ENCODE measurements around the gene NR3C2. TPM values are rescaled to one million over a fixed set of nuclear protein-coding genes. Genes with fewer than 3 reads are reported as not detected.

The NR3C2 gene
- total RNA-seq, 2 experiments from 2014 or later: 6.1 to 6.4 TPM

DNA sequence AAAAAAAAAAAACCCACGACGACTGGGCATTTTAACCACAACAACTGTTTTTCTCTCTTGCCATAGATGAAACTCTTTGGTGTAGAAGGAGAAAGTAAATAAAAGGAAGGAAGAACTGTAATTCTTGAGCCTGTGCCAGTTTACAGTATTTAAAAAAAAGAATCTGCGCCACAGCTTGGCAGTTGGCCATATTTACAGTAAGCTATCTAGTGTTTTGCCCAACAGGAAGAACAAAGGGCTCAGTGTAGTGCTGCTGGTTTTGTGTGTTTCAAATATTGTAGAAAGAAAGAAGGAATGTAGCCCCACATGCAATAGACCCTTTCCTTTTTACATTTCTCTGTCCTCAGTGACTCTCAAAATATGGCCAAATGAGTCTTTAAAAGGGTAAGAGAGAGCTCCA is 66.1 kb downstream of the NR3C2 start:
- Mint-ChIP-seq H3K27ac (peak overlapping the region; percentile 81), H3K4me1 (ENCODE audit: low read depth) (peaks cover 33% of the 10 kb centered on the region), H3K4me3 (peak overlapping the region; percentile 42), H3K36me3 (ENCODE audit: low read depth) (no peaks in the 10 kb centered on the region), H3K27me3 (no peaks in the 10 kb centered on the region), H3K9me3 (peaks cover 3% of the 10 kb centered on the region)
- TF ChIP-seq, protein P1, sequence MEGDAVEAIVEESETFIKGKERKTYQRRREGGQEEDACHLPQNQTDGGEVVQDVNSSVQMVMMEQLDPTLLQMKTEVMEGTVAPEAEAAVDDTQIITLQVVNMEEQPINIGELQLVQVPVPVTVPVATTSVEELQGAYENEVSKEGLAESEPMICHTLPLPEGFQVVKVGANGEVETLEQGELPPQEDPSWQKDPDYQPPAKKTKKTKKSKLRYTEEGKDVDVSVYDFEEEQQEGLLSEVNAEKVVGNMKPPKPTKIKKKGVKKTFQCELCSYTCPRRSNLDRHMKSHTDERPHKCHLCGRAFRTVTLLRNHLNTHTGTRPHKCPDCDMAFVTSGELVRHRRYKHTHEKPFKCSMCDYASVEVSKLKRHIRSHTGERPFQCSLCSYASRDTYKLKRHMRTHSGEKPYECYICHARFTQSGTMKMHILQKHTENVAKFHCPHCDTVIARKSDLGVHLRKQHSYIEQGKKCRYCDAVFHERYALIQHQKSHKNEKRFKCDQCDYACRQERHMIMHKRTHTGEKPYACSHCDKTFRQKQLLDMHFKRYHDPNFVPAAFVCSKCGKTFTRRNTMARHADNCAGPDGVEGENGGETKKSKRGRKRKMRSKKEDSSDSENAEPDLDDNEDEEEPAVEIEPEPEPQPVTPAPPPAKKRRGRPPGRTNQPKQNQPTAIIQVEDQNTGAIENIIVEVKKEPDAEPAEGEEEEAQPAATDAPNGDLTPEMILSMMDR (IDR thresholded peaks at IDR 0.05): no peak
- POLR2A ChIA-PET: no interaction called here
- DNase-seq: peak; percentile 56
- ATAC-seq: peak; percentile 55
- intact Hi-C loops (cut with micrococcal nuclease): loop anchor here (10.0 kb wide), 1 partner anchor 69 kb away; the partner anchor contains the start of gene NR3C2
- CTCF ChIA-PET: interaction anchor here (0.8 to 1.3 kb wide), 3 partner anchors 11 to 21 kb away, joined by 3 to 4 read pairs (median 3); no protein-coding TSS in a partner anchor

GRCh38 chr4:148375584-148375983 is 66.6 kb downstream of the NR3C2 start:
- Mint-ChIP-seq H3K27me3 (no peaks in the 10 kb centered on the region), H3K4me1 (ENCODE audit: low read depth) (peaks cover 33% of the 10 kb centered on the region), H3K27ac (peak overlapping the region; percentile 81), H3K9me3 (peaks cover 3% of the 10 kb centered on the region), H3K4me3 (peak overlapping the region; percentile 42), H3K36me3 (ENCODE audit: low read depth) (no peaks in the 10 kb centered on the region)
- no peak for ATAC-seq
- CTCF ChIA-PET: interaction anchor here (1.2 kb wide), 1 partner anchor 10 kb away, joined by 3 read pairs; no protein-coding TSS in a partner anchor
- no peak for DNase-seq
- POLR2A ChIA-PET: no interaction called here
- intact Hi-C loops (cut with micrococcal nuclease): loop anchor here (10.0 kb wide), 1 partner anchor 69 kb away; the partner anchor contains the start of gene NR3C2
- TF ChIP-seq, protein P1 (IDR thresholded peaks at IDR 0.05): no peak

DNA sequence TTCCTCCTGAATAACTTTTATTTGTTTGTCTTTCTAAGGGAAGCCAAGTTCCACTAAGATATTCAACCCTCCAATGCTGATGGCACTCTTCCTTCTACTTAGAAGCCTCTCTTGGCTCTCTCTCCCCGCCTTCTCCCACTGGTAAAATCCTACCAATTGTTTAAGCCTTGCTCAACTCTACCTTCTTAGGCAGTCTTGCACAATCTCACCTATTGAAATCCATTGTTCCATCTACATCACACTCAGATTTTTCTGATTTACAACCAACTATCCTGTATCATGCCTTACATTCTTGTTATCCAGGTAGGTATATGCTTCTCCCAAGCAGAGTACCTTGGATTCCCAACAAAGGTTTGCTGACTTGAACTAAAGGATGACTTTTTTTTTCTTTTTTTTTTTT is 69.1 kb downstream of the NR3C2 start:
- Mint-ChIP-seq H3K9me3 (no peaks in the 10 kb centered on the region), H3K27me3 (no peaks in the 10 kb centered on the region), H3K36me3 (ENCODE audit: low read depth) (no peaks in the 10 kb centered on the region), H3K27ac (no peak overlapping the region), H3K4me3 (no peak overlapping the region), H3K4me1 (ENCODE audit: low read depth) (peaks cover 36% of the 10 kb centered on the region)
- ATAC-seq (no peak), DNase-seq (no peak)
- TF ChIP-seq, protein P1 (IDR thresholded peaks at IDR 0.05): no peak
- intact Hi-C loops (cut with micrococcal nuclease): loop anchor here (10.0 kb wide), 1 partner anchor 72 kb away; the partner anchor contains the start of gene NR3C2
- POLR2A ChIA-PET: no interaction called here
- CTCF ChIA-PET: no interaction called here

- intact Hi-C loops (cut with micrococcal nuclease): loop anchor here (10.0 kb wide), 1 partner anchor 75 kb away; the partner anchor contains the start of gene NR3C2
- TF ChIP-seq, protein P1 (IDR thresholded peaks at IDR 0.05): no peak
- Mint-ChIP-seq H3K27me3 (no peaks in the 10 kb centered on the region), H3K4me3 (no peak overlapping the region), H3K27ac (no peak overlapping the region), H3K9me3 (no peaks in the 10 kb centered on the region), H3K36me3 (ENCODE audit: low read depth) (no peaks in the 10 kb centered on the region), H3K4me1 (ENCODE audit: low read depth) (peaks cover 35% of the 10 kb centered on the region)
- CTCF ChIA-PET: no interaction called here
- POLR2A ChIA-PET: no interaction called here
- no peak for DNase-seq
- no peak for ATAC-seq
Observed at GRCh38 chr4:148369919-148370318, 72.3 kb downstream of the NR3C2 start.

DNA sequence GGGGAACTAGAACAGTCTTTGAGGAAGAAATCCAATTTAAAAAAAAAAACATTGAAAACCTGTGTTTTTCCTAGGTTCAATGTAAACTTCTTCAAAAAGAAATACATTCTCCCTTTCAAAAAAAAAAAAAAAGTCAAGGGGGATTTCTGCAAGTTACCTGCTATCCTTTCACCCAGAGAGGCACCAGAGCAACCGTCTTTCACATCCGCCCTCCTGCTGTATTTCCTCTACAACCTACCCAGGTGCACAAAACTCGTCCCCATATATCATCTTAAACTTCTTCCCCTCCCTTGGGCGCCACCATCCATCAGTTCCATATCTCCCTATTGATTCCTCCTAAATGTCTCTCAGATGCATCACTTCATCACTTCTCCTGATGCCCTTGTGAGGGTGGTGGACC is 74.5 kb downstream of the NR3C2 start:
- peaks cover 3% of the 10 kb centered on the region for H3K36me3 Mint-ChIP-seq (ENCODE audit: low read depth)
- TF ChIP-seq, protein P1 (IDR thresholded peaks at IDR 0.05): no peak
- H3K4me1 Mint-ChIP-seq (ENCODE audit: low read depth): peaks cover 34% of the 10 kb centered on the region
- ChIA-PET POLR2A (no interaction called here), CTCF (no interaction called here)
- intact Hi-C loops (cut with micrococcal nuclease): no loop called here
- DNase-seq (no peak), ATAC-seq (peak; percentile 37)
- H3K9me3 Mint-ChIP-seq: peaks cover 2% of the 10 kb centered on the region
- no peak overlapping the region for H3K4me3 Mint-ChIP-seq
- no peak overlapping the region for H3K27ac Mint-ChIP-seq
- H3K27me3 Mint-ChIP-seq: no peaks in the 10 kb centered on the region
